Measurements from ENCODE around the gene SERAC1. TPM values are rescaled to one million over a fixed set of nuclear protein-coding genes. Genes with fewer than 3 reads are reported as not detected.

The SERAC1 gene
- total RNA-seq, 2 experiments from 2014 or later, result 1.4 to 2.5 TPM

DNA sequence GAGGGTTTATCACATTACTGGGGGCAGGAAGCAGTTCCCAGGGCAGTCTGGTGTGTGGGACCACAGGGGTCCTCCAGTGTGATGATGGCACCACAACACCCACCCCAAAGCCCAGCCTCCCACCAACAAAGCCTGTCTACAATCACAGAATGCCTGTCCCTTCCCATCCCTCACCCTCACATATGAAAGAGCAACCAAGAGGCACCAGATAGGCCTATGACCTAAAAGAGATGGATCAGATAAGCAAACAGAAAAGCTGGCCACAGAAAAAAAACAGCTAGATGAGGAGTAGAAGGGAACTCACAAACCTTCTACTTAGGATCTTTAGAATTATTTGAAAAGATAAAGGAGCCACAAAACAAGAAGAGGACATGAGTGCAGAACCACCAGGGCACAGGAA, 54.3 kb downstream of the SERAC1 start:
- no peaks in the 10 kb centered on the region for H3K9me3 ChIP-seq (ENCODE audit: control insufficient read depth in 1 of 2, insufficient read depth in 1 of 2, low read length in 2 of 2)
- H3K27ac Mint-ChIP-seq, result no peak overlapping the region
- H3K36me3 ChIP-seq (ENCODE audit: insufficient read depth, low read length), result no peaks in the 10 kb centered on the region
- TF ChIP-seq, protein P1, sequence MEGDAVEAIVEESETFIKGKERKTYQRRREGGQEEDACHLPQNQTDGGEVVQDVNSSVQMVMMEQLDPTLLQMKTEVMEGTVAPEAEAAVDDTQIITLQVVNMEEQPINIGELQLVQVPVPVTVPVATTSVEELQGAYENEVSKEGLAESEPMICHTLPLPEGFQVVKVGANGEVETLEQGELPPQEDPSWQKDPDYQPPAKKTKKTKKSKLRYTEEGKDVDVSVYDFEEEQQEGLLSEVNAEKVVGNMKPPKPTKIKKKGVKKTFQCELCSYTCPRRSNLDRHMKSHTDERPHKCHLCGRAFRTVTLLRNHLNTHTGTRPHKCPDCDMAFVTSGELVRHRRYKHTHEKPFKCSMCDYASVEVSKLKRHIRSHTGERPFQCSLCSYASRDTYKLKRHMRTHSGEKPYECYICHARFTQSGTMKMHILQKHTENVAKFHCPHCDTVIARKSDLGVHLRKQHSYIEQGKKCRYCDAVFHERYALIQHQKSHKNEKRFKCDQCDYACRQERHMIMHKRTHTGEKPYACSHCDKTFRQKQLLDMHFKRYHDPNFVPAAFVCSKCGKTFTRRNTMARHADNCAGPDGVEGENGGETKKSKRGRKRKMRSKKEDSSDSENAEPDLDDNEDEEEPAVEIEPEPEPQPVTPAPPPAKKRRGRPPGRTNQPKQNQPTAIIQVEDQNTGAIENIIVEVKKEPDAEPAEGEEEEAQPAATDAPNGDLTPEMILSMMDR (IDR thresholded peaks at IDR 0.05), result no peak
- peaks cover 21% of the 10 kb centered on the region for H3K36me3 Mint-ChIP-seq (ENCODE audit: low read depth)
- DNase-seq, result no peak
- no peaks in the 10 kb centered on the region for H3K9me3 Mint-ChIP-seq
- no peak overlapping the region for H3K4me3 Mint-ChIP-seq
- ChIA-PET POLR2A (no interaction called here), CTCF (no interaction called here)
- no peak overlapping the region for H3K27ac ChIP-seq (ENCODE audit: low read depth in 1 of 2, low read length in 2 of 2)
- no peaks in the 10 kb centered on the region for H3K27me3 ChIP-seq (ENCODE audit: control insufficient read depth in 1 of 2, insufficient read depth in 2 of 2, low read length in 2 of 2)
- H3K4me1 ChIP-seq (ENCODE audit: insufficient read depth, low read length), result no peaks in the 10 kb centered on the region
- H3K4me1 Mint-ChIP-seq (ENCODE audit: low read depth), result no peaks in the 10 kb centered on the region
- no peak for ATAC-seq (ENCODE audit: poor library complexity)
- intact Hi-C loops (cut with DNase I, micrococcal nuclease), result no loop called here
- no peaks in the 10 kb centered on the region for H3K27me3 Mint-ChIP-seq
- H3K4me3 ChIP-seq (ENCODE audit: low read length), result no peak overlapping the region

DNA sequence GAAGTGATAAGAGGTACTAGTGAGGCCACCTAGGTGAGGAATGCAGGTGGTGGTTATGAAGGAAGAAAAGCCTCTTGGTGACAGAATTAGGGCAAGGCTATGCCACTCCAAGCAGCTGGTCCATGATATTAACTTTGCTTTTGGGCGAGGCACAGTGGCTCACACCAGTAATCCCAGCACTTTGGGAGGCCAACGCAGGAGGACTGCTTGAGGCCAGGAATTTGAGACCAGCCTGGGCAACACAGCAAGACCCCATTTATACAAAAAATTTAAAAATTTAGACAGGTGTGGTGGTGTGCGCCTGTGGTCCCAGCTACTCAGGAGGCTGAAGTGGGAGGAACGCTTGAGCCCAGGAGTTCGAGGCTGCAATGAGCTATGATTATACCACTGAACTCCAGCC, 56.1 kb downstream of the SERAC1 start:
- ATAC-seq (ENCODE audit: poor library complexity), result no peak
- CTCF ChIA-PET, result no interaction called here
- Histone ChIP-seq H3K27ac (ENCODE audit: low read depth in 1 of 2, low read length in 2 of 2) (no peak overlapping the region), H3K27me3 (ENCODE audit: control insufficient read depth in 1 of 2, insufficient read depth in 2 of 2, low read length in 2 of 2) (no peaks in the 10 kb centered on the region), H3K9me3 (ENCODE audit: control insufficient read depth in 1 of 2, insufficient read depth in 1 of 2, low read length in 2 of 2) (no peaks in the 10 kb centered on the region), H3K36me3 (ENCODE audit: insufficient read depth, low read length) (no peaks in the 10 kb centered on the region), H3K4me1 (ENCODE audit: insufficient read depth, low read length) (no peaks in the 10 kb centered on the region), H3K4me3 (ENCODE audit: low read length) (no peak overlapping the region)
- Mint-ChIP-seq H3K4me1 (ENCODE audit: low read depth) (no peaks in the 10 kb centered on the region), H3K9me3 (no peaks in the 10 kb centered on the region), H3K36me3 (ENCODE audit: low read depth) (peaks cover 7% of the 10 kb centered on the region), H3K27me3 (no peaks in the 10 kb centered on the region), H3K4me3 (no peak overlapping the region), H3K27ac (no peak overlapping the region)
- TF ChIP-seq, protein P1 (IDR thresholded peaks at IDR 0.05), result no peak
- intact Hi-C loops (cut with DNase I, micrococcal nuclease), result no loop called here
- DNase-seq, result no peak
- POLR2A ChIA-PET, result no interaction called here

DNA sequence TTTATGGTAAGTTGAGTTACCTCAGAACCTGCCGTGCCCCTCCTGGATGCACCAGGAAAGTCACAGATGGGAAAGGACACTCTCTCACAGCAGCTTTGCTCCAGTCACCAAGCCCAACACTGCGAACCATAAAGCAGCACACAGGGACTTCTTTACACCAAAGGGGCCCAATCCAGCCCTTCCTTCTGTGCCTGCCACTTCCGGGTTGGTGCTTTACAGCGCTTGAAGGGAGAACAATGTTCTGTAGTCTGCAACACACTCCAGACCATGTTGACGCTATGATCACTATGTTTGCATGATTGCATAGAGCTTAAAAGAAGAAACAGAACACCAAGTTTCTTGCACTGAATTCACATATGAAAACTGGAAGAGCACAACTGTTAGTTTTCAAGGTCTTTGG, 57.1 kb downstream of the SERAC1 start:
- Mint-ChIP-seq H3K4me1 (ENCODE audit: low read depth) (no peaks in the 10 kb centered on the region), H3K27me3 (no peaks in the 10 kb centered on the region), H3K9me3 (no peaks in the 10 kb centered on the region), H3K36me3 (ENCODE audit: low read depth) (peaks cover under 1% of the 10 kb centered on the region), H3K27ac (no peak overlapping the region), H3K4me3 (no peak overlapping the region)
- Histone ChIP-seq H3K36me3 (ENCODE audit: insufficient read depth, low read length) (no peaks in the 10 kb centered on the region), H3K27me3 (ENCODE audit: control insufficient read depth in 1 of 2, insufficient read depth in 2 of 2, low read length in 2 of 2) (no peaks in the 10 kb centered on the region), H3K4me1 (ENCODE audit: insufficient read depth, low read length) (no peaks in the 10 kb centered on the region), H3K4me3 (ENCODE audit: low read length) (no peak overlapping the region), H3K27ac (ENCODE audit: low read depth in 1 of 2, low read length in 2 of 2) (no peak overlapping the region), H3K9me3 (ENCODE audit: control insufficient read depth in 1 of 2, insufficient read depth in 1 of 2, low read length in 2 of 2) (no peaks in the 10 kb centered on the region)
- intact Hi-C loops (cut with DNase I, micrococcal nuclease), result no loop called here
- TF ChIP-seq, protein P1 (IDR thresholded peaks at IDR 0.05), result no peak
- CTCF ChIA-PET, result interaction anchor here (0.5 kb wide), 1 partner anchor 23 kb away, joined by 4 read pairs; no protein-coding TSS in a partner anchor
- DNase-seq (no peak), ATAC-seq (ENCODE audit: poor library complexity) (no peak)
- POLR2A ChIA-PET, result no interaction called here

All from CD4-positive, alpha-beta T cell (primary cell).